Transverse colon (tissue), 3 donors: ENCODE results near the gene CCDC88A.

Experiments used
- EP300 ChIP-seq: sonication (generic); formaldehyde crosslinking; IDR thresholded peaks from one replicate; pipeline ENCODE4 v1.6.1; 2017; ENCODE audit warnings: antibody characterized with exemption, low read depth
- TF ChIP-seq, protein P1 (sequence below), 5 experiments: fragments of 200-600 bp in 3 of 5; fragments of 450-650 bp in 2 of 5; sonication (generic) in 3 of 5; IDR thresholded peaks; 1 replicate in 2 of 5; 2 replicates in 3 of 5; pipeline ENCODE4 v1.5.1; 2016 to 2017; ENCODE audit warnings: antibody characterized with exemption in 5 of 5, inconsistent platforms in 3 of 5, mild to moderate bottlenecking in 2 of 5, moderate library complexity in 1 of 5

GRCh38 chr2:55364189-55365055, 55.2 kb downstream of the CCDC88A start:
- TF ChIP-seq EP300: no peak
- TF ChIP-seq, protein P1, sequence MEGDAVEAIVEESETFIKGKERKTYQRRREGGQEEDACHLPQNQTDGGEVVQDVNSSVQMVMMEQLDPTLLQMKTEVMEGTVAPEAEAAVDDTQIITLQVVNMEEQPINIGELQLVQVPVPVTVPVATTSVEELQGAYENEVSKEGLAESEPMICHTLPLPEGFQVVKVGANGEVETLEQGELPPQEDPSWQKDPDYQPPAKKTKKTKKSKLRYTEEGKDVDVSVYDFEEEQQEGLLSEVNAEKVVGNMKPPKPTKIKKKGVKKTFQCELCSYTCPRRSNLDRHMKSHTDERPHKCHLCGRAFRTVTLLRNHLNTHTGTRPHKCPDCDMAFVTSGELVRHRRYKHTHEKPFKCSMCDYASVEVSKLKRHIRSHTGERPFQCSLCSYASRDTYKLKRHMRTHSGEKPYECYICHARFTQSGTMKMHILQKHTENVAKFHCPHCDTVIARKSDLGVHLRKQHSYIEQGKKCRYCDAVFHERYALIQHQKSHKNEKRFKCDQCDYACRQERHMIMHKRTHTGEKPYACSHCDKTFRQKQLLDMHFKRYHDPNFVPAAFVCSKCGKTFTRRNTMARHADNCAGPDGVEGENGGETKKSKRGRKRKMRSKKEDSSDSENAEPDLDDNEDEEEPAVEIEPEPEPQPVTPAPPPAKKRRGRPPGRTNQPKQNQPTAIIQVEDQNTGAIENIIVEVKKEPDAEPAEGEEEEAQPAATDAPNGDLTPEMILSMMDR (IDR thresholded peaks at IDR 0.05): no peak
